Adrenal gland (tissue), 5 donors: ENCODE data around the gene PRIMA1.

Experiments
- CTCF ChIP-seq, 6 experiments: fragments of 450-650 bp in 4 of 6; fragments of 200-600 bp in 2 of 6; sonication (generic) in 1 of 6; IDR thresholded peaks; 1 replicate in 5 of 6; 2 replicates in 1 of 6; pipeline versions ENCODE4 v1.5.1 to v1.8.0; 2016 to 2021; ENCODE audit warnings: antibody characterized with exemption in 6 of 6, mild to moderate bottlenecking in 2 of 6, moderate library complexity in 1 of 6
- POLR2A ChIP-seq, 2 donors: fragments of 450-650 bp; IDR thresholded peaks; one replicate each; pipeline ENCODE4 v1.6.1; 2017; ENCODE audit warnings: antibody characterized with exemption in 2 of 2, mild to moderate bottlenecking in 2 of 2, moderate library complexity in 1 of 2
- donor health status: DM: no; HTN: no; CAD: no.

GRCh38 chr14:93797071-93797470 lies 8.8 kb upstream of the PRIMA1 start:
- no peak for TF ChIP-seq CTCF (IDR thresholded peaks at IDR 0.05)
- TF ChIP-seq POLR2A (IDR thresholded peaks at IDR 0.05): no peak
